Left lung (tissue), 10 donors: Measurements from ENCODE around the gene ATP23. TPM values are rescaled to one million over a fixed set of nuclear protein-coding genes. Genes with fewer than 3 reads are reported as not detected.

Experiments used
- ATAC-seq: fragments of 200-7000 bp; cut with Tn5 transposase; one replicate; pipeline ENCODE4 v1.9.1; 2020; ENCODE audit warnings: moderate library complexity
- DNase-seq, 4 donors: peaks; one replicate each; pipeline ENCODE4 v3.0.0-alpha.2; 2013 to 2020
- H3K27ac ChIP-seq, 2 donors: fragments of 200-600 bp; sonication (generic) in 1 of 2; one replicate each; pipeline versions ENCODE4 v1.5.0 to v1.8.0; 2020 to 2021
- H3K27me3 ChIP-seq, 2 donors: fragments of 200-600 bp; sonication (generic) in 1 of 2; one replicate each; pipeline versions ENCODE4 v1.5.0 to v1.8.0; 2020 to 2021
- H3K36me3 ChIP-seq, 2 donors: fragments of 200-600 bp; sonication (generic) in 1 of 2; one replicate each; pipeline versions ENCODE4 v1.5.0 to v1.8.0; 2020 to 2021
- H3K4me1 ChIP-seq, 2 donors: fragments of 200-600 bp; one replicate each; pipeline ENCODE4 v1.8.0; 2021
- H3K4me3 ChIP-seq, 2 donors: fragments of 200-600 bp; sonication (generic) in 1 of 2; one replicate each; pipeline versions ENCODE4 v1.5.0 to v1.8.0; 2020 to 2021; ENCODE audit warnings: mild to moderate bottlenecking in 1 of 2
- H3K9me3 ChIP-seq, 2 donors: fragments of 200-600 bp; sonication (generic) in 1 of 2; one replicate each; pipeline versions ENCODE4 v1.5.0 to v1.8.0; 2020 to 2021
- CTCF ChIP-seq, 2 donors: fragments of 200-600 bp; sonication (generic) in 1 of 2; IDR thresholded peaks; one replicate each; pipeline versions ENCODE4 v1.5.0 to v1.8.0; 2021; ENCODE audit warnings: antibody characterized with exemption in 2 of 2
- intact Hi-C, 2 donors: fragments of 100-400 bp; cut with DNase I; formaldehyde crosslinking; loops; one replicate each; pipeline versions ENCODE4 v1.11.2 to v1.14.2; 2022
- polyA plus RNA-seq, 6 donors: library from polyadenylated mRNA; unstranded; fragments of 120-200 nt; gene quantifications; one replicate each; pipeline ENCODE4 v1.2.1, GENCODE V29; 2013; ENCODE audit not compliant: insufficient read length in 6 of 6
- total RNA-seq, 2 donors: library from RNA; stranded (reverse); fragmentation: NEBNext Ultra II Directional; extraction: Animal tissue kit (Norgen Biotek cat#: 25700); gene quantifications; one replicate each; pipeline ENCODE4 v1.2.1, GENCODE V29; 2021
- donor health status: DM: no; HTN: yes; CAD: no.
- donor health status: DM: no; HTN: no; CAD: no.

Gene ATP23
- total and polyA plus RNA-seq, 8 donors: 6.1 to 14.1 (median 9.1) TPM

- Histone ChIP-seq H3K27ac (peak overlapping the region; percentile 93 to 96), H3K4me3 (peak overlapping the region; percentile 31 to 44), H3K36me3 (no peaks in the 10 kb centered on the region), H3K4me1 (peaks cover 61 to 70% of the 10 kb centered on the region in 2 donors), H3K27me3 (peaks cover 0 to 11% of the 10 kb centered on the region in 2 donors), H3K9me3 (no peaks in the 10 kb centered on the region)
- intact Hi-C loops: loop anchor here (5.0 to 10.0 kb wide), 2 partner anchors 65 to 73 kb away; no protein-coding TSS in a partner anchor
- TF ChIP-seq CTCF (IDR thresholded peaks at IDR 0.05): no peak
- DNase-seq (no peak), ATAC-seq (no peak)
These were observed 43.9 kb upstream of the ATP23 start for GRCh38 chr12:57897286-57897974.

DNA sequence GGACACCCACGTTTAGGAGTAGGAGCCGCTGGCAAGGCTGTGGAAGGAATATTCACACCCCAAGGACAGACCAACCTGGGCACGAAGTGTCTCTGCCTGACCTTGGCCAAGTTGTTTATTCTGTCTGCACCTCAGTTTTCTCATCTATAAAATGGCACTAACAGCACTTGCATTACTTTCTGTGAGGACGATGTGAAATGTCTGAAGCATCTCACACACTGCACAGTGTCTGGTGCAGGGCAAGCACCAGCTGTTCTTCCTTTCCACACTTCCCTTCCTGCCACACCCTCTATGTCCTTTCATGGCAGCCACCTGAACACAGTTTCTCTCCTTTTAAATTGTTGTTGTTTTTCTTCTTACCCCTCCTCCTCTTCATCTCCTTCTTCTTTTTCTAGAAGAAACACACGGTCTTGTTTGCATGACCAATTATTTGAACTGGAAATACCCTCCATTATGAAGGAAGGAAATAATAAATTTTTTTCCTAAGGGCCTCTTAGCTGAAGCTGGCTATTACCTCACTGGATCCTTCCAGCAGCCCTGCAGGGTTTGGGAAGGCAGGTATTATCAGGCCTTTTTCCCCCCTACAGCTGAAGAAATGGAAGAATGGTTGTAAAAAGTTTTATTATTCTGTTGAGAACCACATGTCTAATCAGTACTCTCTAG, 42.9 kb upstream of the ATP23 start:
- H3K27me3 ChIP-seq: peaks cover 0 to 11% of the 10 kb centered on the region in 2 donors
- H3K4me3 ChIP-seq: no peak overlapping the region
- TF ChIP-seq CTCF (IDR thresholded peaks at IDR 0.05): no peak
- ATAC-seq (no peak), DNase-seq (no peak)
- intact Hi-C loops: loop anchor here (5.0 to 10.0 kb wide), 2 partner anchors 66 to 74 kb away; no protein-coding TSS in a partner anchor
- H3K9me3 ChIP-seq: no peaks in the 10 kb centered on the region
- H3K27ac ChIP-seq: peak overlapping the region; percentile 93 to 96
- H3K4me1 ChIP-seq: peaks cover 53 to 59% of the 10 kb centered on the region in 2 donors
- H3K36me3 ChIP-seq: no peaks in the 10 kb centered on the region

GRCh38 chr12:57899010-57899662, 42.2 kb upstream of the ATP23 start:
- Histone ChIP-seq H3K36me3 (no peaks in the 10 kb centered on the region), H3K27me3 (peaks cover 0 to 11% of the 10 kb centered on the region in 2 donors), H3K9me3 (no peaks in the 10 kb centered on the region), H3K4me3 (no peak overlapping the region), H3K27ac (peak overlapping the region; percentile 93 to 96), H3K4me1 (peaks cover 46 to 52% of the 10 kb centered on the region in 2 donors)
- no peak for TF ChIP-seq CTCF (IDR thresholded peaks at IDR 0.05)
- DNase-seq (peak in 2 of 4 donors; percentile 57 to 82), ATAC-seq (peak; percentile 28)
- intact Hi-C loops: loop anchor here (5.0 to 10.0 kb wide), 2 partner anchors 67 to 74 kb away; no protein-coding TSS in a partner anchor

- H3K27ac ChIP-seq: peak overlapping the region in 1 of 2 donors; percentile 53
These were observed 38.8 kb upstream of the ATP23 start for GRCh38 chr12:57902478-57902969.

More at GRCh38 chr12:57902478-57902969, 38.8 kb upstream of the ATP23 start:
- no peak for TF ChIP-seq CTCF (IDR thresholded peaks at IDR 0.05)
- H3K27me3 ChIP-seq: no peaks in the 10 kb centered on the region
- no peaks in the 10 kb centered on the region for H3K36me3 ChIP-seq
- no peak for DNase-seq
- peak; percentile 69 for ATAC-seq
- H3K4me3 ChIP-seq: no peak overlapping the region
- H3K9me3 ChIP-seq: no peaks in the 10 kb centered on the region
- peaks cover 21 to 28% of the 10 kb centered on the region in 2 donors for H3K4me1 ChIP-seq
- intact Hi-C loops: no loop called here
